CD14-positive monocyte (primary cell): Measurements from ENCODE around the gene ITIH3. TPM values are rescaled to one million over a fixed set of nuclear protein-coding genes. Genes with fewer than 3 reads are reported as not detected.

Source experiments
- DNase-seq, 3 donors: peaks; one replicate each; pipeline ENCODE4 v3.0.0-alpha.2; 2011 to 2022
- H2AFZ ChIP-seq: 2 replicates; pipeline ENCODE4 v1.6.0; 2012; ENCODE audit warnings: mild to moderate bottlenecking, low read depth, low read length, inconsistent platforms; ENCODE audit not compliant: insufficient read depth, poor library complexity, severe bottlenecking
- H3K27ac ChIP-seq, 2 donors: 1 replicate in 1 of 2; 2 replicates in 1 of 2; pipeline ENCODE4 v1.5.1; 2012 to 2013; ENCODE audit warnings: low read length in 2 of 2, control low read depth in 1 of 2, inconsistent platforms in 1 of 2, low read depth in 1 of 2, mild to moderate bottlenecking in 1 of 2
- H3K27me3 ChIP-seq, 2 donors: one replicate each; pipeline versions ENCODE4 v1.6.0 to v1.6.1; 2011 to 2013; ENCODE audit warnings: low read length in 2 of 2; ENCODE audit not compliant: control insufficient read depth in 2 of 2, insufficient read depth in 2 of 2
- H3K36me3 ChIP-seq, 2 donors: replicated peaks in 1 of 2; 1 replicate in 1 of 2; 2 replicates in 1 of 2; pipeline versions ENCODE4 v1.5.1 to v1.6.1; 2012 to 2013; ENCODE audit warnings: low read length in 2 of 2, control low read depth in 1 of 2, inconsistent platforms in 1 of 2, mild to moderate bottlenecking in 1 of 2; ENCODE audit not compliant: insufficient read depth in 2 of 2, control insufficient read depth in 1 of 2
- H3K4me1 ChIP-seq, 2 donors: 1 replicate in 1 of 2; 2 replicates in 1 of 2; pipeline versions ENCODE4 v1.5.1 to v1.6.1; 2012 to 2013; ENCODE audit warnings: low read length in 2 of 2, control low read depth in 1 of 2, inconsistent platforms in 1 of 2, mild to moderate bottlenecking in 1 of 2, moderate library complexity in 1 of 2; ENCODE audit not compliant: insufficient read depth in 2 of 2, control insufficient read depth in 1 of 2
- H3K4me2 ChIP-seq: replicated peaks from 2 replicates; pipeline ENCODE3; 2012; ENCODE audit warnings: low read length, moderate library complexity, mild to moderate bottlenecking; ENCODE audit not compliant: poor library complexity, severe bottlenecking; ENCODE audit errors: extremely low read depth
- H3K4me3 ChIP-seq, 3 experiments: fragments of 200-600 bp in 1 of 3; sonication (generic) in 1 of 3; replicated peaks in 1 of 3; 1 replicate in 2 of 3; 2 replicates in 1 of 3; pipeline ENCODE4 v1.5.1; 2011 to 2013; ENCODE audit warnings: low read length in 3 of 3, mild to moderate bottlenecking in 3 of 3, control low read depth in 2 of 3, low read depth in 2 of 3, inconsistent platforms in 1 of 3, moderate library complexity in 1 of 3
- H3K79me2 ChIP-seq: 2 replicates; pipeline ENCODE4 v1.6.0; 2012; ENCODE audit warnings: mild to moderate bottlenecking, control low read depth, inconsistent platforms, low read length, moderate library complexity; ENCODE audit not compliant: insufficient read depth
- H3K9ac ChIP-seq: 2 replicates; pipeline ENCODE4 v1.6.0; 2017; ENCODE audit warnings: low read length, mild to moderate bottlenecking; ENCODE audit not compliant: insufficient read depth, poor library complexity, severe bottlenecking
- H3K9me3 ChIP-seq, 2 donors: replicated peaks in 1 of 2; 1 replicate in 1 of 2; 2 replicates in 1 of 2; pipeline versions ENCODE4 v1.5.1 to v1.6.1; 2012 to 2013; ENCODE audit warnings: low read length in 2 of 2, control low read depth in 1 of 2; ENCODE audit not compliant: control insufficient read depth in 1 of 2, insufficient read depth in 1 of 2
- H4K20me1 ChIP-seq: 2 replicates; pipeline ENCODE4 v1.6.0; 2012; ENCODE audit warnings: mild to moderate bottlenecking, low read length, control low read depth, moderate library complexity; ENCODE audit not compliant: insufficient read depth
- H3K27ac Mint-ChIP-seq, 7 donors: one replicate each; pipeline ENCODE4 v1.8.0; 2020; ENCODE audit warnings: mild to moderate bottlenecking in 7 of 7, mixed read lengths in 7 of 7, moderate library complexity in 6 of 7, inconsistent platforms in 2 of 7
- H3K27me3 Mint-ChIP-seq, 3 donors: one replicate each; pipeline ENCODE4 v1.8.0; 2021 to 2022; ENCODE audit warnings: low read depth in 3 of 3, mild to moderate bottlenecking in 3 of 3, mixed read lengths in 3 of 3, moderate library complexity in 3 of 3, inconsistent platforms in 1 of 3
- H3K36me3 Mint-ChIP-seq, 2 donors: one replicate each; pipeline ENCODE4 v1.8.0; 2020; ENCODE audit warnings: mixed read lengths in 2 of 2, inconsistent platforms in 1 of 2, mild to moderate bottlenecking in 1 of 2
- H3K4me1 Mint-ChIP-seq: one replicate; pipeline ENCODE4 v1.8.0; 2020; ENCODE audit warnings: mild to moderate bottlenecking, mixed read lengths
- H3K4me3 Mint-ChIP-seq, 2 donors: one replicate each; pipeline ENCODE4 v1.8.0; 2020; ENCODE audit warnings: mild to moderate bottlenecking in 2 of 2, mixed read lengths in 2 of 2, moderate library complexity in 1 of 2
- H3K9me3 Mint-ChIP-seq, 7 donors: one replicate each; pipeline ENCODE4 v1.8.0; 2020 to 2022; ENCODE audit warnings: mixed read lengths in 7 of 7, mild to moderate bottlenecking in 6 of 7, moderate library complexity in 6 of 7, inconsistent platforms in 2 of 7
- CTCF ChIP-seq: fragments of 200-600 bp; IDR thresholded peaks from one replicate; pipeline ENCODE4 v1.8.0; 2022; ENCODE audit warnings: antibody characterized with exemption, mild to moderate bottlenecking
- WGBS: methylation state at CpG from one replicate; pipeline ENCODE4 v1.1.5; 2013; ENCODE audit warnings: missing lambda C conversion rate; ENCODE audit not compliant: insufficient coverage; 5-methylcytosine and 5-hydroxymethylcytosine counted together
- intact Hi-C, 2 donors: fragments of 100-400 bp; cut with micrococcal nuclease; formaldehyde crosslinking; loops; one replicate each; pipeline versions ENCODE4 v1.15.0 to v1.15.1; 2023
- polyA plus RNA-seq, 3 donors: library from polyadenylated mRNA; depleted of rRNA in 1 of 3; unstranded in 2 of 3; stranded (reverse) in 1 of 3; fragments of 300-500 nt in 2 of 3; fragments of >200 nt in 1 of 3; fragmentation: Illumina TruSeq in 2 of 3; gene quantifications; 1 replicate in 2 of 3; 2 replicates in 1 of 3; pipeline ENCODE4 v1.2.3, GENCODE V29; 2012 to 2021

ITIH3 gene
- polyA plus RNA-seq, 3 donors = 0.07 TPM; not detected in 2

GRCh38 chr3:52796411-52796810 is 1.8 kb downstream of the ITIH3 start:
- Histone ChIP-seq H3K9ac (no peak overlapping the region), H3K4me2 (no peak overlapping the region), H3K79me2 (no peaks in the 10 kb centered on the region), H3K27me3 (no peaks in the 10 kb centered on the region), H3K4me3 (no peak overlapping the region), H3K36me3 (no peaks in the 10 kb centered on the region), H2AFZ (no peak overlapping the region), H3K4me1 (peaks cover 10 to 13% of the 10 kb centered on the region in 2 donors), H3K27ac (no peak overlapping the region), H3K9me3 (no peaks in the 10 kb centered on the region), H4K20me1 (no peaks in the 10 kb centered on the region)
- 96% methylated on average over 7 of the region's 9 CpGs for WGBS
- DNase-seq = no peak
- Mint-ChIP-seq H3K4me1 (peaks cover 11% of the 10 kb centered on the region), H3K27ac (no peak overlapping the region), H3K27me3 (peaks cover 2 to 6% (median 4%) of the 10 kb centered on the region in 3 donors), H3K36me3 (no peaks in the 10 kb centered on the region), H3K4me3 (no peak overlapping the region), H3K9me3 (no peaks in the 10 kb centered on the region)
- no peak for TF ChIP-seq CTCF
- intact Hi-C loops = no loop called here

- no peak for TF ChIP-seq CTCF
- Histone ChIP-seq H3K9me3 (no peaks in the 10 kb centered on the region), H3K9ac (no peak overlapping the region), H3K79me2 (no peaks in the 10 kb centered on the region), H3K4me2 (no peak overlapping the region), H3K27me3 (no peaks in the 10 kb centered on the region), H3K4me3 (no peak overlapping the region), H3K27ac (no peak overlapping the region), H2AFZ (no peak overlapping the region), H4K20me1 (no peaks in the 10 kb centered on the region), H3K4me1 (peaks cover 4 to 5% of the 10 kb centered on the region in 2 donors), H3K36me3 (no peaks in the 10 kb centered on the region)
- 95% methylated on average over 10 of the region's 10 CpGs for WGBS
- no peaks in the 10 kb centered on the region for H3K36me3 Mint-ChIP-seq
- H3K27ac Mint-ChIP-seq = no peak overlapping the region
- intact Hi-C loops = loop anchor here in 1 of 2 donors (2.0 kb wide), 1 partner anchor 56 kb away; no protein-coding TSS in a partner anchor
- no peak overlapping the region for H3K4me3 Mint-ChIP-seq
- no peak for DNase-seq
- H3K4me1 Mint-ChIP-seq = peaks cover 7% of the 10 kb centered on the region
- no peaks in the 10 kb centered on the region for H3K9me3 Mint-ChIP-seq
- H3K27me3 Mint-ChIP-seq = peaks cover 0 to 5% (median 4%) of the 10 kb centered on the region in 3 donors
Measured at GRCh38 chr3:52798376-52798977, 3.9 kb downstream of the ITIH3 start.
